Stimulated activated CD4-positive, alpha-beta T cell treated with anti-CD3 and anti-CD28 coated beads, Interleukin-4, amount 100 ng/mL, for 1 hour (primary cell): Measurements from ENCODE around the gene NUP210.

Experiments
- DNase-seq: peaks from one replicate; pipeline ENCODE4 v3.0.0-alpha.2; 2020

NUP210 gene

DNA sequence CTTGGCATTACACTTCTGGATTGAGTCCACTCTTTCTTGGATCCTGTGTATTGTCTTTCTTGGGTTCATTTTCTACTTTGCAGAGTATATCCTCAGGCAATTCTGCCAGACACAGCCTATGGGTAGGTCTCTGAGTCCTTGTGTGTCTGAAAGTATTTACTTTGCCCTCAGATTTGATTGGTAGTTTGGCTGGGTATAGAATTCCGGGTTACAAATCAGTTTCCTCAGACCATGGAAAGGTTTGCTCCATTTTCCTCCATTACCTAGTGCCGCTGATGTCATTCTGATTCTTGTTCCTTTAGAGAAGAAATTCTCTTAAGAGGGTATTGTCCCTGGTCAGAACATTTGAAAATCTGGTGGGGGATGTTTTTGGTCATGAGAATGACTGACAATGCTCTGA lies 133.2 kb downstream of the NUP210 start:
- no peak for DNase-seq

GRCh38 chr3:13285007-13285567 lies 135.0 kb downstream of the NUP210 start:
- no peak for DNase-seq

GRCh38 chr3:13283877-13284264 lies 136.3 kb downstream of the NUP210 start:
- no peak for DNase-seq

GRCh38 chr3:13282986-13283876 lies 136.9 kb downstream of the NUP210 start:
- peak; percentile 24 for DNase-seq

- DNase-seq = peak; percentile 16
Observed at GRCh38 chr3:13282358-13282985, 137.7 kb downstream of the NUP210 start.

DNA sequence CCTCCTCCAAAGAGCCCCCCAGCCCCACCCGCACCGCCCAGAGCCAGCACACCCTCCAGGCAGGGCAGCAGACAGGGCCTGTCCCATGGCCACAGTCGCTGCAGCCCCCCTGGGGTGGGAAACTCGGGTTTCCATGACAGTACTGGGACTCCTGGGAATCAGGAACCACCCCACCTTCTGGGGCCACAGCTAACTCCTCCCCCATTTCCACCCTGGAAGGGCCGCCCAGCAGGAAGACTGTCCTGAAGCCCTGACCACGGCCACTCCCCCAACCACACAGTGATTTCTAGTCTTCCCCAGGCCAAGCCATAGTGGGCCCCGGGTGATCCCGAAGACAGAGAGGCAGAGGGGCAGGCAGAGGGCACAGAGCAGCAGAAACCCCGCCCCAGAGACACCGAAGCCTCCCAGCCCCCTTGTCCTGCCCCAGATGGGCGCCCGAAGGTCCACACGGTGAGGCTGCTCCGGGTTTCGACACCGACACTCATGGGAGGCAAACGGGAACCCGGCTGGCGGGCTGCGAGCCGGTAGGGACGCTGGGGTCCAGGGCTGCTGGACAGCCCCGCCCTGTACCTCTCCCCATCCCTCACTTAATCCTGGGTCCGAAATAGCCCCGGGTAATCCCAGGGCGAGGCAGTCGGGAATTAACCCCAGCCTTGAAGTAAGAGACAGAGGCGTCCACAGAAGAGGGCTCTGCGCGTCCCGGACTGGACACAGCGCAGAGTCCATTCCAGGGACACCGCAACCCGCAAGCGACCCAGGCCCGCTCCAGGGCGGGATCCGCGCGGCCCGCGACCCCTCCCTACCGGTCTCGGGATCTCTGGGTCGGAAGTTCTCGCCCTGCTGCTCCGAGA lies 138.4 kb downstream of the NUP210 start:
- DNase-seq = no peak

DNA sequence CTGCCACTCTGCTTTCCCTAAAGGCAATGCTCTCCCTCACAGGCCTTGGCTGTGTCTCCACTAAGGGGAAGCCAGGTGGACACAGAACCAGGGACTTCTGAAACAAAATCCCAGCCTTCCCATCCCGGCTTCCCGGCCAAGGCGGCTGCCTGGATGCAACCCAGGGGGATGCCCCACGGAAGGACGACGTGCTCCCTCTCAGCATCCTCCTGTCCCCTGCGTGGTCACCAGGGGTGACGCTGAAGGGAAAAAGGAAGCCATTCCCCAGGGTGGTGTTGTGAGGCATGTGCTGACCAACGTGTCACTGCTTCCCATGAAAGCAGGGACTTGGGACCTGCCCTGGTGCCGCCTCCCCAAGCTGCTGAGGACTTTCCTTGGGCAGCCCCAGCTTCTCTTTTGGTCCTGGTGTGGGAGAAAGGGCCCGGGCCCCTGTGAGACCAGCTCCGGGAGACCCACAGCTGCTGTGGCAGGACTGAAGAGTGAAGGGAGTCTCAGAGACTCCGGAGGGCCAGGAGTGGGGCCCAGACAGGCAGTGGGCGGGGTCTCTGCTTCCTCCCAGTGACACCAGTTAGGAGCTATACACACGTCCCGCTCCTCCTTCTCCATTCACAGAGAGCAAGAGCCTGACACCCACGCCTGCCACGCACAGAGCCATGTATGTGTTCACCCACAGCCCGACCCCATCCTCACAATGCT lies 139.2 kb downstream of the NUP210 start:
- DNase-seq = no peak

GRCh38 chr3:13280122-13280790 lies 139.9 kb downstream of the NUP210 start:
- DNase-seq = no peak

- no peak for DNase-seq
Observed at GRCh38 chr3:13279532-13279910, 140.6 kb downstream of the NUP210 start.

GRCh38 chr3:13278783-13279531 lies 141.2 kb downstream of the NUP210 start:
- DNase-seq = no peak

DNA sequence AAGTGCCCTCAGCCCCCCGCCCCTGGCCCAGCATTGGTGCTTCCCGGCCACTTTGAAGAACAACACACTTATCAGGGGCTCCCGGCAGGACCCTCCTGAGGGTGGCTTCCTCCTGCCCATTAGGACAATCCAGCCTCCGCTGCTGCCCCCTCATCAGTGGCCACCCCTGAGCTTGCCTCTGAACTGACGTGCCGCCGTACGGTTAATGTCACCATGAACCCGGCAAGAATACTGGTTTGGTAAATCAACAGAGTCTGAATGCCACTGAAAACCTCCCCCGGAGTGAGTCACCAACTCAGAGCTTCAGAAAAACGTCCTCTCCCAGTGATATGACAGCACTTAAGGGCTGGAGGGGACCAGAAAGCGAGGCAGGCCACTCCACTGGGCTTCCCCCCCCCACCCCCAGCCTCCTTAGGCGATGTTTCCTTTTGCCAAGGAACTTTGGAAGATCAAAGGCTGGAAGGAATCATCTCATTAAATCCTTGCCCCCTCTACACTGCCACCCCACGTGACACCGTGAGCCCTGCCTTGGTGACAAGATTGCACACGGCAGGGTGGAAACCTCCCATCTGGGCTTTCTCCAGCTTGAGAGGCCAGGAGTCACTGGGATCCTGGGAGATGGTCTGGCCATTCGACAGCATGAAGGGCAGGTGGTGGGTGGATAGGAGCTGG lies 142.1 kb downstream of the NUP210 start:
- no peak for DNase-seq

- no peak for DNase-seq
Observed at GRCh38 chr3:13277196-13277813, 142.8 kb downstream of the NUP210 start.

DNA sequence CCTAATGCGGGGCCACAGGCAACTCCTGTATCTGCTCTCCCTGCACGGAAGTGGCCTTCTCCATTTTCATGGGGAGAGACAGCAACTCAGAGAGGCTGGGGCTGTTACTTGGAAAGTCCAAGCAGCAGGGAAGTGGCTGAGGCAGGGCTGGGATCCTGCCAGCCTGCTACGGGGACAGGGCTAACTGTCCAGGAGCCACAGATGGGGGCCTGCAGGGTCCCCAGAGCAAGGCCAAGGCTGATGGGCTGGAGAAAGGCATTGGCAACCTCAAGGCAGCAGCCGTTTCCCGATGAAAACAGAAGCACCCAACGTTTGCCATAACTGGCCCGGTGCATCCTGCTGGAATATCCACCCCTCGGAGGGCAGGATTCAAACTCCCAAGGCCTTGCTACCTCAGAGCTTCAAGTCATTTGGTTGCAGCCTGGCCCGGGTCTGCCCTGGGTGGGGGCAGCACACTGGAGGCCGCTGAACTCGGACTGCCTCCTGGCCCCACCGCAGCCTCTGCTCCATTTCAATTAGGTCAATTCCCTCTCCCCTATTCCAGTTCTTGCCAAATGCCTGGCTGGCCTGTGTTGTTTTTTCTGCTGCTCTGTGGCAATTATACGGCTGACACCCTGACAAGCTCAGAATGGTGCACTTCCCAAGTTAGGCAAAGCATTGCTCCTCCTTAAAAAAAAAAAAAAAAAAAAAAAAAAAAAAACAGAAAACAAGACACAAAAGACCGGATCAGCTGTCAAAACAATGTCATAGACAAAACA lies 143.5 kb downstream of the NUP210 start:
- DNase-seq = no peak

- no peak for DNase-seq
Observed at GRCh38 chr3:13275376-13276005, 144.6 kb downstream of the NUP210 start.

DNA sequence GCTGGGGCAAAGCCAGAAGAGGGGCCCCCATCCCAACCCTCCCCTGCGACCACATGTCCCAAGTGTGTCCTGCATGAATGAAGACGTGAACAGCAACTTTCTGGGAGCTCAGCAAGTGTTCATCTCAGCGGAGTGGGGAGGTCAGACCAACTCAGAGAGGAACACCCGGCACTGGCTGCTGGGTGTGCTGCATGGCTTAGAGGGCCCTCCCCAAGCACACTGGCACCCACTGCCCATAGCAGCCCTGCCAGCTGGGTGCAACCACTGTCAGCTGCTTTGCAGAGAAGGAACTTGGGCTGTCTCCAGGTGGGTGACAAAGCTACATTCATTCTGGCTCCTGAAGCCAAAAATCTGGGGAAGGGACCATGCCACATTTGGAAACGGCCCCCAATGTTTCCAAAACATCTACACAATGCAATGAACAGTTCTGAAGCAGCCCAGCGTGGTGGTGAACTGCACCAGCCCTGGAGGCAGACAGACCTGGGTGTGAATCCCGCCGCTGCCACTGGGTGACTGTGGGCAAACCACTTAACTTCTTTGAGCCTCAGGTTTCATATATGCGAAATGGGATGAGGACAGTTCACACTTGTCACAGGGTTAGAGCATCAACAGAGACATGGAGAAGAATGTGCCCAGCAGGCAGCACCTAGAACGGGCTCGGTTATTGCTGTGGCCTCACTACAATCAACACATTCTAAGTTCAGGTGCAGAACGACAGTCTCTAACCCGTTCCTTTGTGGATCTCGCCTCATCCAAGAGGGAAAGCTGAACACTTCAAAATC lies 145.4 kb downstream of the NUP210 start:
- DNase-seq = no peak

- DNase-seq = no peak
Observed at GRCh38 chr3:13274125-13274524, 146.0 kb downstream of the NUP210 start.

DNA sequence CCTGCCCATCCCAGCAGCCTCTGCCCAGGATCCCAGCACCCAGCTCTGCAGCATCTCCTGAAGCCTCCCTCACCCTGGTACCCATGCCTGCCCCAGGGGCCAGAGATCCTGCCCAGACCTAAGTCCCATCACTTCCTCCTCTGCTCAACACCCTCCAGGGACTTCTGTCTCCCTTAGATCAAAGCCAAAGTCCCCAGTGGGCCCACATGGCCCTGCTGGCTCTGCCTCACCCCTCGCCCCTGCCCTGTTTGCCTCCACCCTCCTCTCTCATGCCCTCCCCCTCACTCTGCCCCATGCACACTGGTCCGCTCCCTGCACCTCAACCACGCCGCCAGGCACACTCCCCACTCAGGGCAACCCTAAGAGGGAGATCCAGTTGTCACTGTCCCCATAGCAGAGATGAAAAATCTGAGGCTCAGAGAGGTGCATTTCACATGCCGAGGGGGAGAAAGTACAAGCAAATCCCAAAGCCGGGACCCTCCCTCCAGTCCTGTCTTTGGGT lies 146.5 kb downstream of the NUP210 start:
- DNase-seq = no peak
